ENCODE measurements around the gene ACER3.

Gene ACER3

DNA sequence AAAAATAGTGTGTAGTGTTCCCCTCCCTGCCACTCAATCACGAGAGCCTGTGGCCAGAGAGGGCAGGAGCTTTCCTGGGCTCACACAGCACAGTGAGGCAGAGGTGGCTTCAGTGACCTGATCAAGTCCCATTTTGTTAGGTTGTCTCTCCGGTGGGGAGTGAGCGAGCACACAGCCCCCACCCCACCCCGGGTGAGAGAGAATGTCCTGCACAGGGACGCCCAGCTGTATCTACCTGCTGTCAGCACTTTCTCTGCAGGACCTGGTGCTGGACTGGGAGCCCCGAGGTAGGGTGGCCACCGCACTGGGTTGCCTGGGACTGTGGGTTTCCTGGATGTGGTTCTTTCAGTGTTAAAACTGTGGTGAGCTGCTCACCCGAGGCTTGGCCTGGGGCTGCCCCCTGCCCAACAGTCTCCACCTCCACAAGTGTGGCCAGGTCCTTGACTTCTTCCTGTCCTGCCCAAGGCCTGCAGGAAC is 212.2 kb downstream of the ACER3 start:
- no peak overlapping the region for H3K4me3 ChIP-seq (ENCODE audit: low read depth, low read length)

GRCh38 chr11:77073328-77074001 is 212.7 kb downstream of the ACER3 start:
- no peak overlapping the region for H3K4me3 ChIP-seq (ENCODE audit: low read depth, low read length)

DNA sequence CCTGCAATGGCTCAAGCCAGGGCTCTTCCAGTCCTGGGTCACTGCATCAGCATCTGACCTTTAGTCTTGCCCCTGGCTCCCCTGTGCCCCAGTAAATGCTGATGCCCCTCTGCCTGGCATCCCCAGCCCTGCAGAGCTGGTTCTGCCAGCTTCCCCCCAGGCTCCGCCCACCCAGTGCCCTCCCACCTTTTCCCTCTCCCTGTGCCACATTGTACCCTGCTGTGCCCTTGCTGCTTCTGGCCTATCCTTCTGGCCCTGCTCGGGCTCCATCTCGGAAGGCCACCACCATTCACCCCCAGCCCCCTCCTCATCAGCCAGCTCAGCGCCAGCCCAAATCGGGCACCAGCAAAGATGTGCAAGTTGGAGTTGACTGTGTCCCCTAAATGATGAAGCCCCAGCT is 213.5 kb downstream of the ACER3 start:
- H3K4me3 ChIP-seq (ENCODE audit: low read depth, low read length) = no peak overlapping the region

DNA sequence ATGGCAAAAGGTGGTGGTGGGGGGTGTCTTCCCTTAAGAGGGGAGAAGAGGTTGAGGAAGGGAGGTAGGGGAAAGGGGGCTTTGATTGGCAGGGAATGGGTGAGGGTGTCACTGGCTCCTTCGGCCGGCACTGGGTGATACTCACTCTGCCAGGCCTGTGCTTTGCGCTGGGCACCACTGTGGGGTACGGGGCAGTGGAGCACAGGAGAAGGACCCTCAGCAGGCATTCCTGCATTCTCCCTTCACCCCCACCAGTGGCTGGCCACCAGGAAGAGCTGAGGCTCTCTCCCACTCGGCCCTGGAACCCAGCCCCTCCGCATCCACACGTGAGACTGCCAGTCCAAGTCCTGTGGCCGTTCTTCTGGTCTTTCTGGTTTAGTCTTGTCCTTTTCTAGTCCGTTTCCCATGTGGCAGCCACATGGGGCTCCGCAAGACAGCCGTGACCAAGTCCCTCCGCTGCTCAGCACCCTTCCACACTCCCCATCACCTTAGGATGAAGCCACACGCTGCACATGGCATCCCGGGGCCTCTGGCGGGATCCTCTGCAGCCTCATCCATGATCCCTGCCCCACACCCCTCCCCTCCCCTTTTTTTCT is 214.0 kb downstream of the ACER3 start:
- H3K4me3 ChIP-seq (ENCODE audit: low read depth, low read length) = no peak overlapping the region

DNA sequence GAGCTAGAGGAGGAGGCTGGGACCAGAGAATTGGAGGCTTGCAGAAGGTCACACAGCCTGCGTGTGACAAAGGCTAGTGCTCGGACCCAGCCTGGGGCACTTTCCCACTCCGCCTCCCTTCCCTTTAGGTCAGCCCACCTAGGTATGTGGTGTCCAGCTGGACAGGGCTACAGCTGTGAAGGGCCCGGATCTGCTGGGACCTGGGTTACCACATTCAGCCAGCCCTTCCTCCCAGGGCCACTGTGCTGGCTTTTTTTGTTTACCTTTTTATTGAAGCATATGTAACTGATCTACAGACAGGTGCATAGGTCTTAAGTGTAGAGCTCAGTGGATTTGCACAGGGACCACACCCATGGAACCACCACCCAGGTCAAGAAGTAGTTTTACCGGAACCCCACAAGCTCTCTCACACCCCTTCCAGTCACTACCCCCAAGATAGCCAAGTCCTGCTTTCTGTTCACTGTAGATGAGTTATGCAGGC is 214.7 kb downstream of the ACER3 start:
- no peak overlapping the region for H3K4me3 ChIP-seq (ENCODE audit: low read depth, low read length)

All from iPS-11a (cell line).